ENCODE results near the gene AATF. TPM values are rescaled to one million over a fixed set of nuclear protein-coding genes. Genes with fewer than 3 reads are reported as not detected.

Gene AATF
- total and polyA plus RNA-seq, 12 donors: 21.0 to 68.2 (median 41.1) TPM

DNA sequence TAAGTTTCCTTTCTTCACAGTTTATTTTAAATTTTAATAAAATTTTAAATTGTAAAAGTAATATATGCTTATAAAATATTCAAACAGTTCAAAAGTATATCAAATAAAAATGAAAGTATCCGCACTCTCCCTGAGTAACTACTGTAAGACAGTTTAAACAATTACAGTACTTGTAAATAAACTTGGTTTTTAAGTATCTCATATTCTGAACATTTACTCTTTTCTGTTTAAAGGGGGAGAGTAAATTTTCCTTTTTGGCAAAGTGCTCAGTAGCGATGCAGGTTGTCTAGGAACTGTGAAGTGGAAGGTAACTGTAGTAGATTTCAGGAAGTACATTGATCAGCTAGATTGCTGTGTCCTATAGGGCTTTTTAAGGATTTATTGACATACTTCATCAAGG is 28.8 kb downstream of the AATF start:
- Histone ChIP-seq H3K4me1 (replicated peaks in 1 of 2) (peaks cover 7 to 26% of the 10 kb centered on the region in 2 donors), H3K4me3 (no peak overlapping the region), H3K9me3 (replicated peaks in 1 of 3) (no peaks in the 10 kb centered on the region), H3K27me3 (no peaks in the 10 kb centered on the region), H3K27ac (no peak overlapping the region), H3K36me3 (replicated peaks in 1 of 2) (no peaks in the 10 kb centered on the region)
- no peak for DNase-seq
- intact Hi-C loops (cut with DNase I): no loop called here
- TF ChIP-seq, protein P1, sequence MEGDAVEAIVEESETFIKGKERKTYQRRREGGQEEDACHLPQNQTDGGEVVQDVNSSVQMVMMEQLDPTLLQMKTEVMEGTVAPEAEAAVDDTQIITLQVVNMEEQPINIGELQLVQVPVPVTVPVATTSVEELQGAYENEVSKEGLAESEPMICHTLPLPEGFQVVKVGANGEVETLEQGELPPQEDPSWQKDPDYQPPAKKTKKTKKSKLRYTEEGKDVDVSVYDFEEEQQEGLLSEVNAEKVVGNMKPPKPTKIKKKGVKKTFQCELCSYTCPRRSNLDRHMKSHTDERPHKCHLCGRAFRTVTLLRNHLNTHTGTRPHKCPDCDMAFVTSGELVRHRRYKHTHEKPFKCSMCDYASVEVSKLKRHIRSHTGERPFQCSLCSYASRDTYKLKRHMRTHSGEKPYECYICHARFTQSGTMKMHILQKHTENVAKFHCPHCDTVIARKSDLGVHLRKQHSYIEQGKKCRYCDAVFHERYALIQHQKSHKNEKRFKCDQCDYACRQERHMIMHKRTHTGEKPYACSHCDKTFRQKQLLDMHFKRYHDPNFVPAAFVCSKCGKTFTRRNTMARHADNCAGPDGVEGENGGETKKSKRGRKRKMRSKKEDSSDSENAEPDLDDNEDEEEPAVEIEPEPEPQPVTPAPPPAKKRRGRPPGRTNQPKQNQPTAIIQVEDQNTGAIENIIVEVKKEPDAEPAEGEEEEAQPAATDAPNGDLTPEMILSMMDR (IDR thresholded peaks at IDR 0.05): no peak
- TF ChIP-seq POLR2A (IDR thresholded peaks at IDR 0.05): no peak
- WGBS, 4 donors: 95 to 99% (median 96%) methylated on average over 2 of the region's 2 CpGs

DNA sequence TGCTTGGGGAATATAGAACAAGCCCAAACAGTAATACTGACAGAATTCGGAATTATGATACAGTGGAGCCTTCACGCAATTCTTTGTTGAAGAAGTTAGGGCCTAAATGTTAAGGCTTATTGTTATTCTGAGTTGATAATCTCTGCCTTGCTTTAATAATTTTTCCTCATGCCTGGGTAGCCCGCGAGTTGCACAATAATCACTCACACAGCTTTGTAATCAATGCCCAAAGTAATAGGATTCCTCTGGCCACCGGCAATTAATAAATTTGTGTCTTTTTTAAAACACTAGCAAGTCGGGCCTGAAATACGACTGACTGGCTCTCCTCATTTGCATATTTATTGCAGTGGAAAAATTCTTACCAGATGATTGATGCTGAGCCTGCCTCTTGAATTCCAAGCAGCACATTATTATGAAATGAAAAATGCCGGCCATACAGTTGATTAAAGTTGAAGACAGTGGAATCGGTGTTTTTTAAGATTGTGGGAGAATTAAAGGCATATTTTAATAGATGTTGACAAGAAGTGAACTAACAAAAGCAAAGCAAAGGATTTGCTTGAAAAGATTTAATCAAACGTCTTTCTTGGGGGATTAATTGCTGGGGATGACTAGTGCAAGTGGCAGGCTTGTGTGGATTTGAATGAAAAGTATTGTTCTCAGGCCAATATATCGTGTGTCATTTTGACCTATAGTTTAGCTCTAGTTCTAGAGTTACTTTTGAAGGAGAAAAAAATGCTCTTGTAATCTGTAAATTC is 30.2 kb downstream of the AATF start:
- no peak for TF ChIP-seq POLR2A (IDR thresholded peaks at IDR 0.05)
- TF ChIP-seq, protein P1 (IDR thresholded peaks at IDR 0.05): no peak
- no peaks in the 10 kb centered on the region for H3K27me3 ChIP-seq
- H3K9me3 ChIP-seq (replicated peaks in 1 of 3): no peaks in the 10 kb centered on the region
- H3K4me3 ChIP-seq: no peak overlapping the region
- H3K36me3 ChIP-seq (replicated peaks in 1 of 2): no peaks in the 10 kb centered on the region
- DNase-seq: no peak
- WGBS, 4 donors: 65 to 73% (median 71%) methylated on average over 11 of the region's 11 CpGs
- intact Hi-C loops (cut with DNase I): no loop called here
- peaks cover 7 to 21% of the 10 kb centered on the region in 2 donors for H3K4me1 ChIP-seq (replicated peaks in 1 of 2)
- H3K27ac ChIP-seq: no peak overlapping the region

DNA sequence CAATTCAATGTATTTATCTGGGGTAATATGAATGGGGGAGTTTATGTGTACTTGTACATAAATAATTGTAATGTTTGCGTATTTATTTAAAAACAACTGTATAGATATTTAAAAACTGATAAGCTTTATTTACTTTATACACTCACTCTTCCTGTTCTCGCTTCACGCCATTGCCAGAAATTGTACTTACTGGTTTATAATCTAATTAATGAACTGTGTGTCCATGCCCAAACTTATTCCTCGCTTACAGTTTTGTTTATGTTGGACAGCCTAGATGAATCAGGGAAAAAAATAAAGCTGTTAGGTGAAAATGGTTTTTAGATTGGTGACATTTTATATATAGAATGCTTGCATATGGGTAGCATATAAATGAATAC is 30.8 kb downstream of the AATF start:
- H3K4me3 ChIP-seq: no peak overlapping the region
- 84 to 96% (median 90%) methylated on average over 4 of the region's 4 CpGs for WGBS, 4 donors

DNA sequence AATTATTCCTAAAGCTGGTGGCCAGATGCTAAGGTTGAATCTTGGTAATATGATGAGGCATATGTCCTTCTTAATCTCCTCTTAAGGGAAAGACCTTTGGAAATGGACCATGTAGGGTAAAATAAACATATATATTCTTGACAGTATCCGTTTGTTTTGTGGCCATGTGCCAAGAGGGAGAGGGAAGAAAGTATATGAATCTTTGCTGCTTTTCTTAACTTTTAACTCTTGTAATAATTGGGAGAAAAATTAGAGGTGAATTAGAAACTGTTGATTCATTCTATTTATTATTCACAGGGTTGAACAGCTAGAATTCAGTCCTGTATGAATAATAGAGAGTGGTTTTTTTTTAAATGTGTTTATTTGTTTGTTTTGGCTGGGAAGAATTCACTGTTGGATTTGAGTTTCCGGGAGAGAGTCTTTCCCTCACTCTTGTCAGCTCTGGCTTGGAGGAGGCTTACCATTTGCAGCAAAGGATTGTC is 31.6 kb downstream of the AATF start:
- TF ChIP-seq, protein P1 (IDR thresholded peaks at IDR 0.05): no peak
- no peak for TF ChIP-seq POLR2A (IDR thresholded peaks at IDR 0.05)
- no peak for DNase-seq
- no peaks in the 10 kb centered on the region for H3K27me3 ChIP-seq
- H3K9me3 ChIP-seq (replicated peaks in 1 of 3): no peaks in the 10 kb centered on the region
- H3K27ac ChIP-seq: no peak overlapping the region
- H3K36me3 ChIP-seq (replicated peaks in 1 of 2): no peaks in the 10 kb centered on the region
- H3K4me3 ChIP-seq: no peak overlapping the region
- intact Hi-C loops (cut with DNase I): no loop called here
- peaks cover 7 to 21% of the 10 kb centered on the region in 2 donors for H3K4me1 ChIP-seq (replicated peaks in 1 of 2)
- 11 to 36% (median 29%) methylated on average over 2 of the region's 2 CpGs for WGBS, 4 donors

More for the DNA sequence above, 30.8 kb downstream of the AATF start:
- Histone ChIP-seq H3K27me3 (no peaks in the 10 kb centered on the region), H3K9me3 (replicated peaks in 1 of 3) (no peaks in the 10 kb centered on the region), H3K36me3 (replicated peaks in 1 of 2) (no peaks in the 10 kb centered on the region), H3K27ac (no peak overlapping the region), H3K4me1 (replicated peaks in 1 of 2) (peaks cover 7 to 21% of the 10 kb centered on the region in 2 donors)
- intact Hi-C loops (cut with DNase I): no loop called here
- DNase-seq: no peak
- TF ChIP-seq POLR2A (IDR thresholded peaks at IDR 0.05): no peak
- TF ChIP-seq, protein P1 (IDR thresholded peaks at IDR 0.05): no peak

Data from adrenal gland (tissue), 12 donors.